K562 (cell line): ENCODE data around the gene ETV7. TPM values are rescaled to one million over a fixed set of nuclear protein-coding genes. Genes with fewer than 3 reads are reported as not detected.
A peak's percentile ranks its signal among the peaks of the same experiment; 100 is the strongest.

Experiments used
- ARID1B ChIP-seq: fragments of 450-650 bp; IDR thresholded peaks from 2 replicates; pipeline ENCODE4 v1.6.1; 2016; ENCODE audit warnings: antibody characterized with exemption, mild to moderate bottlenecking, inconsistent platforms
- ATF1 ChIP-seq, 2 experiments: fragments of 450-650 bp in 1 of 2; IDR thresholded peaks; 2 replicates each; pipeline ENCODE4 v1.6.1; 2016; ENCODE audit warnings: missing compliant biosample characterization in 1 of 2, missing genetic modification characterization in 1 of 2
- CGGBP1 ChIP-seq: fragments of 250-450 bp; sonication (Bioruptor Pico); IDR thresholded peaks from 2 replicates; pipeline ENCODE4 v1.9.0; 2021; ENCODE audit warnings: mild to moderate bottlenecking
- CSDE1 ChIP-seq, 2 experiments: fragments of 450-650 bp; IDR thresholded peaks; 2 replicates each; pipeline ENCODE4 v1.6.1; 2016; ENCODE audit warnings: mild to moderate bottlenecking in 1 of 2
- ETV1 ChIP-seq: fragments of 450-650 bp; conservative IDR thresholded peaks from 2 replicates; pipeline ENCODE4 v1.6.1; 2016; ENCODE audit warnings: missing genetic modification characterization, control low read depth, low read depth, missing compliant biosample characterization
- FOXP1 ChIP-seq: sonication (generic); formaldehyde crosslinking; IDR thresholded peaks from 2 replicates; pipeline ENCODE4 v1.8.0; 2022; ENCODE audit warnings: mild to moderate bottlenecking, missing genetic modification reagents
- HMG20A ChIP-seq: fragments of 450-650 bp; formaldehyde crosslinking; conservative IDR thresholded peaks from 2 replicates; pipeline ENCODE4 v1.4.0; 2020; ENCODE audit warnings: mild to moderate bottlenecking, mixed read lengths
- KAT7 ChIP-seq: sonication (generic); formaldehyde crosslinking; IDR thresholded peaks from 2 replicates; pipeline ENCODE4 v1.8.0; 2022; ENCODE audit warnings: missing genetic modification reagents, mild to moderate bottlenecking, borderline replicate concordance
- KLF1 ChIP-seq: fragments of 450-650 bp; IDR thresholded peaks from 2 replicates; pipeline ENCODE4 v1.6.1; 2016; ENCODE audit warnings: missing genetic modification characterization, missing compliant biosample characterization
- L3MBTL2 ChIP-seq: fragments of 450-650 bp; IDR thresholded peaks from 2 replicates; pipeline ENCODE4 v1.6.1; 2016; ENCODE audit warnings: mild to moderate bottlenecking, moderate library complexity
- POLR3A ChIP-seq: IDR thresholded peaks from 2 replicates; pipeline ENCODE4 v1.6.1; 2011; ENCODE audit warnings: borderline replicate concordance, mild to moderate bottlenecking, moderate library complexity; ENCODE audit not compliant: insufficient read length, insufficient read depth; ENCODE audit errors: extremely low read depth
- RBFOX2 ChIP-seq: fragments of 200-400 bp; formaldehyde crosslinking; IDR thresholded peaks from 2 replicates; pipeline ENCODE4 v1.6.1; 2017; ENCODE audit warnings: low read depth, mild to moderate bottlenecking, low read length, moderate library complexity
- SIN3A ChIP-seq, 2 experiments: fragments of 150-350 bp in 1 of 2; IDR thresholded peaks; 2 replicates each; pipeline ENCODE4 v1.6.1; 2011 to 2016; ENCODE audit warnings: borderline replicate concordance in 2 of 2, low read depth in 2 of 2, low read length in 2 of 2, mild to moderate bottlenecking in 2 of 2, moderate library complexity in 2 of 2; ENCODE audit not compliant: control insufficient read depth in 1 of 2
- SIX5 ChIP-seq, 2 experiments: IDR thresholded peaks; 2 replicates each; pipeline ENCODE4 v1.6.1; 2011; ENCODE audit warnings: low read length in 2 of 2, borderline replicate concordance in 1 of 2, low read depth in 1 of 2, mild to moderate bottlenecking in 1 of 2, moderate library complexity in 1 of 2; ENCODE audit not compliant: insufficient read depth in 1 of 2
- STAT5A ChIP-seq: IDR thresholded peaks from 2 replicates; pipeline ENCODE4 v1.6.1; 2012; ENCODE audit warnings: low read length, inconsistent platforms, borderline replicate concordance
- ZNF217 ChIP-seq: sonication (generic); formaldehyde crosslinking; IDR thresholded peaks from 2 replicates; pipeline ENCODE4 v1.8.0; 2022; ENCODE audit warnings: mild to moderate bottlenecking, missing genetic modification reagents
- ZNF589 ChIP-seq: fragments of 200-800 bp; sonication (Bioruptor generic); IDR thresholded peaks from 2 replicates; pipeline ENCODE4 v1.6.1; 2016; ENCODE audit warnings: low read depth, missing genetic modification characterization, missing compliant biosample characterization
- ZNF696 ChIP-seq: fragments of 250-450 bp; sonication (Bioruptor Pico); conservative IDR thresholded peaks from 2 replicates; pipeline ENCODE4 v1.4.0; 2020; ENCODE audit warnings: mild to moderate bottlenecking, moderate library complexity
- polyA plus RNA-seq, 8 experiments: library from polyadenylated mRNA; depleted of rRNA in 4 of 8; stranded (reverse) in 5 of 8; unstranded in 3 of 8; fragments of >200 nt; fragmentation: Nextera tagmentation in 2 of 8; fragmentation: Illumina TruSeq in 1 of 8; extraction: Ambion mirVana in 2 of 8; extraction: Trizol in 1 of 8; gene quantifications; 2 replicates each; pipeline versions ENCODE4 v1.2.1 to v1.2.3, GENCODE V29; 2011 to 2014; ENCODE audit warnings: inconsistent platforms in 1 of 8, missing spikeins in 1 of 8
- total RNA-seq, 7 experiments: library from RNA; depleted of rRNA in 6 of 7; stranded (reverse); fragments of >200 nt in 6 of 7; fragmentation: Illumina TruSeq in 2 of 7; extraction: Trizol in 2 of 7; gene quantifications; 2 replicates each; pipeline versions ENCODE4 v1.2.1 to v1.2.3, GENCODE V29; 2011 to 2021; ENCODE audit warnings: low replicate concordance in 1 of 7
- TF ChIP-seq, protein P1 (sequence below): fragments of 250-450 bp; sonication (Bioruptor Pico); IDR thresholded peaks from 2 replicates; pipeline ENCODE4 v1.8.0; 2022; ENCODE audit warnings: inconsistent platforms, mild to moderate bottlenecking, moderate library complexity, borderline replicate concordance
- TF ChIP-seq, protein P2 (sequence below): fragments of 250-450 bp; sonication (Bioruptor Pico); IDR thresholded peaks from 2 replicates; pipeline ENCODE4 v1.5.0; 2021; ENCODE audit warnings: mild to moderate bottlenecking, borderline replicate concordance
- TF ChIP-seq, protein P3 (sequence below): fragments of 250-450 bp; sonication (Bioruptor Pico); IDR thresholded peaks from 2 replicates; pipeline ENCODE4 v1.4.0; 2020; ENCODE audit warnings: mild to moderate bottlenecking, moderate library complexity

Gene ETV7
- total and polyA plus RNA-seq, 9 of the 15 experiments (the other 6 are each of a cell fraction or from before 2014, with no cell fraction given), result 0.07 to 0.22 (median 0.14) TPM; not detected in 3

- TF ChIP-seq ATF1 (CRISPR knock-in tag; IDR thresholded peaks at IDR 0.05) (no peak), ATF1 (tag; IDR thresholded peaks at IDR 0.05) (peak; percentile 50), CSDE1 (IDR thresholded peaks at IDR 0.05) (no peak), SIN3A (IDR thresholded peaks at IDR 0.05; ENCODE audit: borderline replicate concordance in 2 of 2, control insufficient read depth in 1 of 2, low read depth in 2 of 2, low read length in 2 of 2) (no peak), FOXP1 (0 out of 2 replicates have a peak, but pooled peaks have one; percentile 39), KLF1 (peak; percentile 47; the same call in 1 of the 2 replicates), ZNF217 (CRISPR knock-in tag) (no peak), ARID1B (peak; percentile 90), STAT5A (peak; percentile 72), CGGBP1 (CRISPR knock-in tag) (no peak), ZNF589 (no peak), L3MBTL2 (peak; percentile 57), ETV1 (tag) (peak; percentile 43; the same call in 1 of the 2 replicates), ZNF696 (CRISPR knock-in tag) (no peak), RBFOX2 (no peak), HMG20A (CRISPR knock-in tag) (no peak), POLR3A (no peak), KAT7 (CRISPR knock-in tag) (0 out of 2 replicates have a peak, but pooled peaks have one; percentile 22), SIX5 (IDR thresholded peaks at IDR 0.05; ENCODE audit: borderline replicate concordance in 1 of 2, insufficient read depth in 1 of 2, low read depth in 1 of 2, low read length in 2 of 2) (no peak)
- TF ChIP-seq, protein P1, sequence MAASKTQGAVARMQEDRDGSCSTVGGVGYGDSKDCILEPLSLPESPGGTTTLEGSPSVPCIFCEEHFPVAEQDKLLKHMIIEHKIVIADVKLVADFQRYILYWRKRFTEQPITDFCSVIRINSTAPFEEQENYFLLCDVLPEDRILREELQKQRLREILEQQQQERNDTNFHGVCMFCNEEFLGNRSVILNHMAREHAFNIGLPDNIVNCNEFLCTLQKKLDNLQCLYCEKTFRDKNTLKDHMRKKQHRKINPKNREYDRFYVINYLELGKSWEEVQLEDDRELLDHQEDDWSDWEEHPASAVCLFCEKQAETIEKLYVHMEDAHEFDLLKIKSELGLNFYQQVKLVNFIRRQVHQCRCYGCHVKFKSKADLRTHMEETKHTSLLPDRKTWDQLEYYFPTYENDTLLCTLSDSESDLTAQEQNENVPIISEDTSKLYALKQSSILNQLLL, result no peak
- TF ChIP-seq, protein P2, sequence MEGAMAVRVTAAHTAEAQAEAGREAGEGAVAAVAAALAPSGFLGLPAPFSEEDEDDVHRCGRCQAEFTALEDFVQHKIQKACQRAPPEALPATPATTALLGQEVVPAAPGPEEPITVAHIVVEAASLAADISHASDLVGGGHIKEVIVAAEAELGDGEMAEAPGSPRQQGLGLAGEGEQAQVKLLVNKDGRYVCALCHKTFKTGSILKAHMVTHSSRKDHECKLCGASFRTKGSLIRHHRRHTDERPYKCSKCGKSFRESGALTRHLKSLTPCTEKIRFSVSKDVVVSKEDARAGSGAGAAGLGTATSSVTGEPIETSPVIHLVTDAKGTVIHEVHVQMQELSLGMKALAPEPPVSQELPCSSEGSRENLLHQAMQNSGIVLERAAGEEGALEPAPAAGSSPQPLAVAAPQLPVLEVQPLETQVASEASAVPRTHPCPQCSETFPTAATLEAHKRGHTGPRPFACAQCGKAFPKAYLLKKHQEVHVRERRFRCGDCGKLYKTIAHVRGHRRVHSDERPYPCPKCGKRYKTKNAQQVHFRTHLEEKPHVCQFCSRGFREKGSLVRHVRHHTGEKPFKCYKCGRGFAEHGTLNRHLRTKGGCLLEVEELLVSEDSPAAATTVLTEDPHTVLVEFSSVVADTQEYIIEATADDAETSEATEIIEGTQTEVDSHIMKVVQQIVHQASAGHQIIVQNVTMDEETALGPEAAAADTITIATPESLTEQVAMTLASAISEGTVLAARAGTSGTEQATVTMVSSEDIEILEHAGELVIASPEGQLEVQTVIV (CRISPR knock-in tag), result no peak
- TF ChIP-seq, protein P3, sequence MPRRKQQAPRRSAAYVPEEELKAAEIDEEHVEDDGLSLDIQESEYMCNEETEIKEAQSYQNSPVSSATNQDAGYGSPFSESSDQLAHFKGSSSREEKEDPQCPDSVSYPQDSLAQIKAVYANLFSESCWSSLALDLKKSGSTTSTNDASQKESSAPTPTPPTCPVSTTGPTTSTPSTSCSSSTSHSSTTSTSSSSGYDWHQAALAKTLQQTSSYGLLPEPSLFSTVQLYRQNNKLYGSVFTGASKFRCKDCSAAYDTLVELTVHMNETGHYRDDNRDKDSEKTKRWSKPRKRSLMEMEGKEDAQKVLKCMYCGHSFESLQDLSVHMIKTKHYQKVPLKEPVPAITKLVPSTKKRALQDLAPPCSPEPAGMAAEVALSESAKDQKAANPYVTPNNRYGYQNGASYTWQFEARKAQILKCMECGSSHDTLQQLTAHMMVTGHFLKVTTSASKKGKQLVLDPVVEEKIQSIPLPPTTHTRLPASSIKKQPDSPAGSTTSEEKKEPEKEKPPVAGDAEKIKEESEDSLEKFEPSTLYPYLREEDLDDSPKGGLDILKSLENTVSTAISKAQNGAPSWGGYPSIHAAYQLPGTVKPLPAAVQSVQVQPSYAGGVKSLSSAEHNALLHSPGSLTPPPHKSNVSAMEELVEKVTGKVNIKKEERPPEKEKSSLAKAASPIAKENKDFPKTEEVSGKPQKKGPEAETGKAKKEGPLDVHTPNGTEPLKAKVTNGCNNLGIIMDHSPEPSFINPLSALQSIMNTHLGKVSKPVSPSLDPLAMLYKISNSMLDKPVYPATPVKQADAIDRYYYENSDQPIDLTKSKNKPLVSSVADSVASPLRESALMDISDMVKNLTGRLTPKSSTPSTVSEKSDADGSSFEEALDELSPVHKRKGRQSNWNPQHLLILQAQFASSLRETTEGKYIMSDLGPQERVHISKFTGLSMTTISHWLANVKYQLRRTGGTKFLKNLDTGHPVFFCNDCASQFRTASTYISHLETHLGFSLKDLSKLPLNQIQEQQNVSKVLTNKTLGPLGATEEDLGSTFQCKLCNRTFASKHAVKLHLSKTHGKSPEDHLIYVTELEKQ (CRISPR knock-in tag), result no peak
Observed at GRCh38 chr6:36347621-36348020, 39.8 kb downstream of the ETV7 start (continued).
